Fibroblast of skin of scalp (primary cell): ENCODE measurements around the gene DCP1A.

Source experiments
- DNase-seq: peaks from one replicate; pipeline ENCODE4 v3.0.0-alpha.2; 2013

DCP1A gene

GRCh38 chr3:53243165-53243564, 104.2 kb downstream of the DCP1A start:
- peak; percentile 88 for DNase-seq

DNA sequence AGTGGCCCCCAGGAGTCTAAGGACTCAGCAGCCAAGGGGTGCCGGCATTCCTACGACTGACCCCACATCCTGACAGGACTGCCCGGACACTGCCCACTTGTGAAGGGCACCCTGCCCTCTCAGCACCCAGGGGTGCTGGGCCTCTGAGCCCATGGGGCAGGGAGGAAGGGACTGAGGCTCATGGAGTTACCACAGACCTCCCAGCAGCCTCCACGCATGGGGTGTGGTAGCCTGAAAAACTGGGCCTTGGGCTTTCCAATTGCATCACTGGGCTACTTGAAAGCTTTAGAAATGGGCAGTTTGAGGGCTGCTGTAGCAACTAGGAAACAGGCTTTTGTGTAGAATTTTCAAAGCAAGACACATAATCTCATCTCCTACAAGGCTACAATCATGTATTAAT, 104.7 kb downstream of the DCP1A start:
- no peak for DNase-seq

DNA sequence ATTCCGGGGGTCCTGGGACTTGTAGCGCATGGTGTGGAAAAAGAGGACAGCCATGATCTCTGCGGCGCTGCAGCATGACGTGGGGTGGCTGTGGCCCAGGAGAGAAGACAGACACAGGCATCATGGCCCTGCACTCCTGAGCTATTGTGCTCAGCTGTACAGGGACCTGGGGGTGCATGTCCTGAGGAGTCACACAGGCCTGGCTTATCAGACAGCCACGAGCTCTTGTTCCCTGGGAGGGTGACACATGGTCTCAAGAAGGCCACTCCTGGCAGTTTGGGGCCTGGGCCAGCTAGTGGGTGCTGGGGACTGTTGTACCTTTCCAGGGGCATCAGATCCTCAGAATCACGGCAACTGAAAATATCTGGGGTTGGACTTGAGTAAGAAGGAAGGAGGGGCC, 105.2 kb downstream of the DCP1A start:
- no peak for DNase-seq

DNA sequence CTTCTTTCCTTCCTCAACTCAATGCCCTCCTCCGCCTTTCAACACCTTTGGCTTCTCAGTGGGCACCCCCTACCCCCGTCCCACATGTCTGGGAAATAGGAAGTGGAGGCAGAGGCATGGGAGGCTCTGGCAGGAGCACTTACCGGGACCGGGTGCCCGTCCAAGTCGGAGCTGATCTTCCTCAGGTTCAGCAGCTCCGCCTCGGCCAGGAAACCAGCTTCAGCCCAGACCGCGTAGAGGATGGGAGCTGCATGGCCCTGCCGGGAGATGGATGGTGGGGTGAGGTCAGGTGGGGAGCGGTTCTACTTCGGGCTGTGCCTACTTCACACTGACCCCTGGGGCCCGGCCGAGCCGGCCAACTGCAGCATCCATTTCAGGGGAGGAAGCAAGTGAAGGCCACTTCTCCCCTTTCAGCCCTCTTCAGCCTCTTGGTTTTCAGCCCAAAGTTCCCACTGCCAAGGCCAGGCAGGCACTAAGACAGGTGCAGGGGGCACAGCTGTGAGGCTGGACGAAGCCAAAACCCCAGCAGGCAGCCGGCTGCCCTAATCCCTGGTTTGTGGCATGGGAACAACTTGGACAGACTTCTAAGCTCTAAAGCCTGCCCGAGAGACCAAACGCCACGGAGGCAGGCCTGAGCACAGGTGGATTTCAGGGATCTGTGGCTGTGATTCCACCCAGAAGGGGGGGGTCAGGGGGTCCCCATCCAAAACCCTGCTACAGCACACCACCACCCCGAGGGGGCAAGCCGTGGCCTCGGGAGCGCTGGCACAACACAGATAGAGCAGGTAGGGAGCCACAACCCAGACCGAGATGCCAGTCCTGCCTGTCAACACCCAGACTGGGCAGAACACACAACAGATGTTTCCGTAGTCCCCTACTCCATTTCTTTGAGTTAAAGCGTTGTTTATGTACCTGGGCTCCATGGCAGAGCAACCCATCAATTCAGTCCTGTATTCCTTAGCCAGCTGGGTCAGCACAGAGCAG, 106.1 kb downstream of the DCP1A start:
- no peak for DNase-seq

DNA sequence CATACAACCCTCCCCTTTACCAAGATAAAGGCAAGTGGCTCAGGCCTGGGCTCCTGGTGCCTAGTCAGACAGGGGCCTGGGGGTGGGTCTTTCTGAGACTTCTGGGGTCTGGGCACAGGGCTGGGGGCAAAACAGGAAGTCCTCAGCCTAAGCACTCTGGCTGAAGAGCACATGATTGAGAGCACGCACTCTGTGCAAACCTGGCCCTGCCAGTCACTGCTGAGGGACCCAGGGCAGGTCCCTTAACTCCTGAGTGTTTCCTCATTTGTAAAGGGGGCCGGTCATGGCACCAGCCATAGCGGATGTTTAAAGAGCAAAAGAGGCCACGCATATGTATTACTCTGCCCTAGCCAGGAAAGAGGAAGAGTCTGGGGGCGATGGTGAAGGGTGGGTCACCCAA, 107.5 kb downstream of the DCP1A start:
- no peak for DNase-seq

GRCh38 chr3:53238886-53239285, 108.5 kb downstream of the DCP1A start:
- DNase-seq = no peak

DNA sequence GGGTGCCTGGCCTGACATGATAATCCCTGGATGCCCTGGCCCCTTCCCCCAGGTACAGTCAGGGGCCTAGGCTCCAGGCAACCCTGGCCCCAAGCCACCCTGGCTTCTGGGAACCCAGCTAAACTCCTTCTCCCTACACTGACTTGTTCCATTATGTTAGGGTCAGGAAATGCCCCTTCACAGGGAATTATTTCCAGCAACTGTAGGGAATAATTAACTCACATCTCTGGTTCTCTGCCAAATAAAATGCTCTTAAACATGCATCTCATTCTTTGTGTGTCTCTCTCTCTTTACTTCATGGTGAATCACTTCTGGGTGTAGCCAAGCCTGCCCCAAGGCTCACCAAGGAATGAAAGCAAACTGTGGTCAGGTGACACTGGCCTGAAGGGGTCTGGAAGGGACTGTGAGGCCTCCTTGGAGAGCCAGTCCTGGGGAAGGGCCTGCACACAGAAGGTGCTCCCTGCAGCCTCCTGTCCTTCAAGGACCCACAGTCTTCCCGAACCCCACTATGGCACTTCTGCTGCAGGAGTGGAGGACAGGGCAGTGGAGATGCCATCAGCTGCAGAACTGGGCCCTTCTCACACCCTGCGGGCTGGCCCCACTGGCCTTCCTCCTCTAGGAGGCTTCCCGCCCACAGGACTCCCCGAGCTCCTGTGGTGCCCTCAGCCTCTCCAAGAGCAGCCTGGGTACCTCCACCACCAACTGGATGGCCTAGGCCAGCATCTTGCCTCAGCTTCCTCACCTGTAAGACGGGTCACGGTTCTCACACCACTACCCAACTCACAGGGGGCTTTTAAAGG, 109.1 kb downstream of the DCP1A start:
- peak; percentile 97 for DNase-seq

- peak; percentile 91 for DNase-seq
Observed at GRCh38 chr3:53236112-53236841, 111.1 kb downstream of the DCP1A start.

GRCh38 chr3:53235545-53235944, 111.8 kb downstream of the DCP1A start:
- DNase-seq = no peak

- DNase-seq = no peak
Observed at GRCh38 chr3:53234841-53235232, 112.5 kb downstream of the DCP1A start.

- no peak for DNase-seq
Observed at GRCh38 chr3:53234130-53234840, 113.1 kb downstream of the DCP1A start.
